Progenitor cell of endocrine pancreas (in vitro differentiated cells): Measurements from ENCODE around the gene IRGQ. TPM values are rescaled to one million over a fixed set of nuclear protein-coding genes. Genes with fewer than 3 reads are reported as not detected.

Source experiments
- DNase-seq: peaks from one replicate; pipeline ENCODE4 v3.0.0; 2021; ENCODE audit warnings: low spot score; ENCODE audit not compliant: unreplicated experiment
- H3K27ac Mint-ChIP-seq: 2 replicates; pipeline ENCODE4 v1.8.0; 2021; ENCODE audit warnings: mild to moderate bottlenecking, moderate library complexity, mixed read lengths
- H3K27me3 Mint-ChIP-seq: 2 replicates; pipeline ENCODE4 v1.8.0; 2021; ENCODE audit warnings: mixed read lengths
- H3K36me3 Mint-ChIP-seq: 2 replicates; pipeline ENCODE4 v1.8.0; 2022; ENCODE audit warnings: mixed read lengths; ENCODE audit not compliant: insufficient read depth
- H3K4me1 Mint-ChIP-seq: 2 replicates; pipeline ENCODE4 v1.8.0; 2021; ENCODE audit warnings: low read depth, mixed read lengths
- H3K4me3 Mint-ChIP-seq: 2 replicates; pipeline ENCODE4 v1.8.0; 2021; ENCODE audit warnings: low read depth, mild to moderate bottlenecking, moderate library complexity, mixed read lengths
- H3K9me3 Mint-ChIP-seq: 2 replicates; pipeline ENCODE4 v1.8.0; 2021; ENCODE audit warnings: low read depth, mixed read lengths
- CTCF ChIP-seq: fragments of 200-600 bp; sonication (generic); IDR thresholded peaks from one replicate; pipeline ENCODE4 v1.5.0; 2021; ENCODE audit warnings: antibody characterized with exemption, mild to moderate bottlenecking; ENCODE audit not compliant: unreplicated experiment
- total RNA-seq: library from RNA; stranded (reverse); gene quantifications from 2 replicates; pipeline ENCODE4 v1.2.1, GENCODE V29; 2021

Gene IRGQ
- total RNA-seq, 1 donor from 2014 or later, result 63.6 TPM

GRCh38 chr19:43555185-43555770 is 40.7 kb downstream of the IRGQ start:
- H3K36me3 Mint-ChIP-seq, result peaks cover 17% of the 10 kb centered on the region
- H3K27ac Mint-ChIP-seq, result no peak overlapping the region
- no peaks in the 10 kb centered on the region for H3K27me3 Mint-ChIP-seq
- no peaks in the 10 kb centered on the region for H3K4me1 Mint-ChIP-seq
- TF ChIP-seq CTCF, result peak; percentile 71
- no peak overlapping the region for H3K4me3 Mint-ChIP-seq
- H3K9me3 Mint-ChIP-seq, result no peaks in the 10 kb centered on the region
- DNase-seq, result peak; percentile 65

GRCh38 chr19:43554317-43554895 is 41.5 kb downstream of the IRGQ start:
- Mint-ChIP-seq H3K4me3 (no peak overlapping the region), H3K4me1 (no peaks in the 10 kb centered on the region), H3K36me3 (peaks cover 22% of the 10 kb centered on the region), H3K27ac (no peak overlapping the region), H3K27me3 (no peaks in the 10 kb centered on the region), H3K9me3 (no peaks in the 10 kb centered on the region)
- no peak for DNase-seq
- TF ChIP-seq CTCF, result no peak

- H3K27ac Mint-ChIP-seq, result no peak overlapping the region
- no peaks in the 10 kb centered on the region for H3K27me3 Mint-ChIP-seq
- peaks cover 24% of the 10 kb centered on the region for H3K36me3 Mint-ChIP-seq
- H3K4me1 Mint-ChIP-seq, result no peaks in the 10 kb centered on the region
- no peak for DNase-seq
- TF ChIP-seq CTCF, result no peak
- H3K4me3 Mint-ChIP-seq, result no peak overlapping the region
- H3K9me3 Mint-ChIP-seq, result no peaks in the 10 kb centered on the region
Observed at GRCh38 chr19:43553656-43554055, 42.3 kb downstream of the IRGQ start.

- TF ChIP-seq CTCF, result no peak
- Mint-ChIP-seq H3K27me3 (no peaks in the 10 kb centered on the region), H3K4me1 (no peaks in the 10 kb centered on the region), H3K27ac (no peak overlapping the region), H3K9me3 (no peaks in the 10 kb centered on the region), H3K4me3 (no peak overlapping the region), H3K36me3 (peaks cover 26% of the 10 kb centered on the region)
- DNase-seq, result no peak
Observed at GRCh38 chr19:43552616-43553015, 43.3 kb downstream of the IRGQ start.

- peaks cover 28% of the 10 kb centered on the region for H3K36me3 Mint-ChIP-seq
- H3K27ac Mint-ChIP-seq, result no peak overlapping the region
- DNase-seq, result no peak
- no peaks in the 10 kb centered on the region for H3K9me3 Mint-ChIP-seq
- no peaks in the 10 kb centered on the region for H3K27me3 Mint-ChIP-seq
- TF ChIP-seq CTCF, result no peak
- H3K4me1 Mint-ChIP-seq, result no peaks in the 10 kb centered on the region
- no peak overlapping the region for H3K4me3 Mint-ChIP-seq
Observed at GRCh38 chr19:43552198-43552450, 43.8 kb downstream of the IRGQ start.
